NOMO-1 treated with dmso at 0.1 percent for 144 hours (cell line): ENCODE data around the gene NGF.

ENCODE experiments used
- DNase-seq: peaks from one replicate; lab custom pipeline; 2025; ENCODE audit not compliant: unreplicated experiment; lab: John Stamatoyannopoulos, UW

Gene NGF

GRCh38 chr1:115283681-115284146 lies 54.3 kb downstream of the NGF start:
- DNase-seq, result no peak

GRCh38 chr1:115283249-115283648 lies 54.8 kb downstream of the NGF start:
- no peak for DNase-seq

- DNase-seq, result no peak
Measured at GRCh38 chr1:115282807-115283208, 55.2 kb downstream of the NGF start.

GRCh38 chr1:115281143-115281542 lies 56.9 kb downstream of the NGF start:
- no peak for DNase-seq

- no peak for DNase-seq
Measured at GRCh38 chr1:115280064-115280463, 58.0 kb downstream of the NGF start.

GRCh38 chr1:115278211-115278610 lies 59.8 kb downstream of the NGF start:
- DNase-seq, result no peak

GRCh38 chr1:115277276-115277675 lies 60.8 kb downstream of the NGF start:
- no peak for DNase-seq

GRCh38 chr1:115275216-115275615 lies 62.8 kb downstream of the NGF start:
- no peak for DNase-seq

- DNase-seq, result no peak
Measured at GRCh38 chr1:115274467-115274866, 63.6 kb downstream of the NGF start.

GRCh38 chr1:115266729-115267421 lies 71.2 kb downstream of the NGF start:
- DNase-seq, result no peak

- DNase-seq, result no peak
Measured at GRCh38 chr1:115265099-115265498, 73.0 kb downstream of the NGF start.

- DNase-seq, result no peak
Measured at GRCh38 chr1:115262886-115263285, 75.2 kb downstream of the NGF start.

GRCh38 chr1:115261496-115261895 lies 76.6 kb downstream of the NGF start:
- DNase-seq, result no peak

GRCh38 chr1:115258302-115258866 lies 79.7 kb downstream of the NGF start:
- no peak for DNase-seq

GRCh38 chr1:115257591-115257990 lies 80.5 kb downstream of the NGF start:
- DNase-seq, result no peak

- no peak for DNase-seq
Measured at GRCh38 chr1:115255154-115255553, 82.9 kb downstream of the NGF start.

- no peak for DNase-seq
Measured at GRCh38 chr1:115252585-115252984, 85.5 kb downstream of the NGF start.

- DNase-seq, result no peak
Measured at GRCh38 chr1:115251856-115252255, 86.2 kb downstream of the NGF start.

GRCh38 chr1:115251340-115251748 lies 86.7 kb downstream of the NGF start:
- no peak for DNase-seq

- no peak for DNase-seq
Measured at GRCh38 chr1:115246526-115246925, 91.5 kb downstream of the NGF start.

GRCh38 chr1:115245227-115245626 lies 92.8 kb downstream of the NGF start:
- no peak for DNase-seq

GRCh38 chr1:115242543-115242942 lies 95.5 kb downstream of the NGF start:
- DNase-seq, result no peak

GRCh38 chr1:115241309-115241708 lies 96.7 kb downstream of the NGF start:
- no peak for DNase-seq
